ENCODE results near the gene SEZ6. TPM values are rescaled to one million over a fixed set of nuclear protein-coding genes. Genes with fewer than 3 reads are reported as not detected.

The SEZ6 gene
- total RNA-seq, 2 donors from 2014 or later: 0.20 TPM; not detected in 1

- H3K4me3 Mint-ChIP-seq: no peak overlapping the region
- no peak for DNase-seq
- H3K4me1 Mint-ChIP-seq: no peaks in the 10 kb centered on the region
- no peak overlapping the region for H3K27ac ChIP-seq (ENCODE audit: low read depth, low read length)
- H3K27me3 ChIP-seq (ENCODE audit: control insufficient read depth, insufficient read depth, low read length, poor library complexity, severe bottlenecking): no peaks in the 10 kb centered on the region
- 94 to 98% methylated on average over 6 of the region's 6 CpGs for WGBS, 2 experiments (ENCODE audit: insufficient coverage in 1 of 2, insufficient read length in 1 of 2)
- no peak for TF ChIP-seq CTCF (conservative IDR thresholded peaks at IDR 0.05)
- H3K9ac ChIP-seq (ENCODE audit: extremely low read depth, low read length, poor library complexity, severe bottlenecking): no peak overlapping the region
- H3K36me3 Mint-ChIP-seq (ENCODE audit: low read depth): peaks cover 90% of the 10 kb centered on the region
- no peak overlapping the region for H3K4me3 ChIP-seq (ENCODE audit: low read length)
- H3K27ac Mint-ChIP-seq: peak overlapping the region; percentile 64
- H3K27me3 Mint-ChIP-seq (ENCODE audit: insufficient read depth): no peaks in the 10 kb centered on the region
- no peaks in the 10 kb centered on the region for H3K4me1 ChIP-seq (ENCODE audit: control insufficient read depth, insufficient read depth, low read length)
- no peaks in the 10 kb centered on the region for H3K9me3 Mint-ChIP-seq
- H3K9me3 ChIP-seq (ENCODE audit: control insufficient read depth, low read length): no peaks in the 10 kb centered on the region
- H3K36me3 ChIP-seq (ENCODE audit: control insufficient read depth, insufficient read depth, low read length): peaks cover 100% of the 10 kb centered on the region
Measured at GRCh38 chr17:28912938-28913333, 92.9 kb downstream of the SEZ6 start.

GRCh38 chr17:28912281-28912937, 93.4 kb downstream of the SEZ6 start:
- Mint-ChIP-seq H3K9me3 (no peaks in the 10 kb centered on the region), H3K4me3 (no peak overlapping the region), H3K4me1 (no peaks in the 10 kb centered on the region), H3K27ac (peak overlapping the region; percentile 64), H3K27me3 (ENCODE audit: insufficient read depth) (no peaks in the 10 kb centered on the region), H3K36me3 (ENCODE audit: low read depth) (peaks cover 90% of the 10 kb centered on the region)
- Histone ChIP-seq H3K4me3 (ENCODE audit: low read length) (no peak overlapping the region), H3K27me3 (ENCODE audit: control insufficient read depth, insufficient read depth, low read length, poor library complexity, severe bottlenecking) (no peaks in the 10 kb centered on the region), H3K9me3 (ENCODE audit: control insufficient read depth, low read length) (no peaks in the 10 kb centered on the region), H3K27ac (ENCODE audit: low read depth, low read length) (no peak overlapping the region), H3K9ac (ENCODE audit: extremely low read depth, low read length, poor library complexity, severe bottlenecking) (no peak overlapping the region), H3K4me1 (ENCODE audit: control insufficient read depth, insufficient read depth, low read length) (no peaks in the 10 kb centered on the region), H3K36me3 (ENCODE audit: control insufficient read depth, insufficient read depth, low read length) (peaks cover 100% of the 10 kb centered on the region)
- TF ChIP-seq CTCF (conservative IDR thresholded peaks at IDR 0.05): peak; percentile 65
- peak; percentile 74 for DNase-seq
- WGBS, 2 experiments (ENCODE audit: insufficient coverage in 1 of 2, insufficient read length in 1 of 2): 92 to 95% methylated on average over 9 to 20 of the region's 20 CpGs

- WGBS, 2 experiments (ENCODE audit: insufficient coverage in 1 of 2, insufficient read length in 1 of 2): 97 to 98% methylated on average over 13 of the region's 13 CpGs
- no peak overlapping the region for H3K27ac Mint-ChIP-seq
- peaks cover 91% of the 10 kb centered on the region for H3K36me3 Mint-ChIP-seq (ENCODE audit: low read depth)
- H3K9me3 Mint-ChIP-seq: no peaks in the 10 kb centered on the region
- DNase-seq: no peak
- H3K4me1 ChIP-seq (ENCODE audit: control insufficient read depth, insufficient read depth, low read length): no peaks in the 10 kb centered on the region
- H3K27me3 ChIP-seq (ENCODE audit: control insufficient read depth, insufficient read depth, low read length, poor library complexity, severe bottlenecking): no peaks in the 10 kb centered on the region
- no peaks in the 10 kb centered on the region for H3K9me3 ChIP-seq (ENCODE audit: control insufficient read depth, low read length)
- H3K27ac ChIP-seq (ENCODE audit: low read depth, low read length): no peak overlapping the region
- TF ChIP-seq CTCF (conservative IDR thresholded peaks at IDR 0.05): no peak
- H3K27me3 Mint-ChIP-seq (ENCODE audit: insufficient read depth): no peaks in the 10 kb centered on the region
- no peak overlapping the region for H3K4me3 ChIP-seq (ENCODE audit: low read length)
- H3K4me3 Mint-ChIP-seq: no peak overlapping the region
- no peaks in the 10 kb centered on the region for H3K4me1 Mint-ChIP-seq
- H3K9ac ChIP-seq (ENCODE audit: extremely low read depth, low read length, poor library complexity, severe bottlenecking): no peak overlapping the region
- H3K36me3 ChIP-seq (ENCODE audit: control insufficient read depth, insufficient read depth, low read length): peaks cover 100% of the 10 kb centered on the region
Measured at GRCh38 chr17:28911411-28912045, 94.3 kb downstream of the SEZ6 start.

Data from endodermal cell (in vitro differentiated cells).